GM19467 (cell line): Measurements from ENCODE around the gene PANX3.

Experiments
- ATAC-seq: cut with Tn5 transposase; IDR thresholded peaks from one replicate; pipeline ENCODE4 v1.9.1; 2021; ENCODE audit warnings: mild to moderate bottlenecking, moderate library complexity; ENCODE audit not compliant: unreplicated experiment

Gene PANX3

GRCh38 chr11:124612567-124613246 is 1.5 kb downstream of the PANX3 start:
- no peak for ATAC-seq

DNA sequence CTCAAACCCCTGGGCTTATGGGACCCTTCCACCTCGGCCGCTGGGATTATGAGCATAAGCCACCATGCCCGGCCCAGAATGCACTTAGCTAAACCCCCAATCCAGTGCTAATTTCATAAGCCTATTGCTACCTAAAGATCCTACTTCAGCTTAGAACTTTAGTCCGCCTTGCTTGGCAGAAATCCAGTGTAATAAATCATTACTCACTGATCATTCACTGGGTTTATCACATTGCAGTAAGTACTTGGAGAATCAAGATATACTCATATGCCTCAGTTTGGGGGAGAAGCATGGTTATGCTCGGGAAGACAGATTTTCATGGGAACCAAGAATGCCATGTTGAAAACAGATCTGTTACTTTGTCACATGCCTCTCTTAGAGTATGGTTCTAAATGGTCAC is 7.6 kb downstream of the PANX3 start:
- ATAC-seq = no peak

GRCh38 chr11:124622531-124623451 is 11.6 kb downstream of the PANX3 start, which contains the start of gene TBRG1:
Gene TBRG1, plus strand, starts transcription at chr11:124622864. Its CDS starts 220 bp downstream, at chr11:124623084.
- ATAC-seq = peak; percentile 98

- ATAC-seq = no peak
Observed at GRCh38 chr11:124623861-124624525, 12.8 kb downstream of the PANX3 start.

DNA sequence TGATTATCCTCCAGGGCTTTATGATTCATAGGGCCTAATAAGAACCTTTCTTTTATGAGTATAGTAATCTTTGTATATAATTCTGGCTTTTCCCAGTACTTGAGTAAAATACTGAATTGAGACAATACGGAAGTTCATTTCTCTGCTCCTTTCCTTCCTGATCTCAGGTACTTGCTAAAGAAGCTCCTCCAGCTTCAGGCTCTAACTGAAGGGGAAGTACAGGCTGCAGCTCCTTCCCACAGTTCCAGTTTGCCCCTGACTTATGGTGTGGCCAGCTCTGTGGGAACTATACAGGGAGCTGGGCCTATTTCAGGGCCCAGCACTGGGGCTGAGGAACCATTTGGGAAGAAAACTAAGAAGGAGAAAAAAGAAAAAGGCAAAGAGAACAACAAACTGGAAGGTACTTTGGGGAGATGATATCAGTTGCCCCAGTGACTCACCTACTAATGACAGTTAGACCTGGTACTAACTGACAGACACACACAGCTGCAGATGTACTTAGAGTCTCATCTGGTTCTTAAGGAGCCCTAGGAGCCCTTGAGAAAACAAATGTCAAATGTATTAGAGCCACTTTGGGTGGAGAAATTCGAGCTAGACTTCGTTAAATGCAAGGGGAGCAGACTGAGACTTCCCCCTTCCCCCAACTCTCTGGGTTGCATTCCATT is 14.4 kb downstream of the PANX3 start:
- ATAC-seq = no peak

- ATAC-seq = no peak
Observed at GRCh38 chr11:124627546-124627945, 16.3 kb downstream of the PANX3 start.

- ATAC-seq = no peak
Observed at GRCh38 chr11:124629961-124630360, 18.7 kb downstream of the PANX3 start.

- no peak for ATAC-seq
Observed at GRCh38 chr11:124633355-124633754, 22.1 kb downstream of the PANX3 start.

DNA sequence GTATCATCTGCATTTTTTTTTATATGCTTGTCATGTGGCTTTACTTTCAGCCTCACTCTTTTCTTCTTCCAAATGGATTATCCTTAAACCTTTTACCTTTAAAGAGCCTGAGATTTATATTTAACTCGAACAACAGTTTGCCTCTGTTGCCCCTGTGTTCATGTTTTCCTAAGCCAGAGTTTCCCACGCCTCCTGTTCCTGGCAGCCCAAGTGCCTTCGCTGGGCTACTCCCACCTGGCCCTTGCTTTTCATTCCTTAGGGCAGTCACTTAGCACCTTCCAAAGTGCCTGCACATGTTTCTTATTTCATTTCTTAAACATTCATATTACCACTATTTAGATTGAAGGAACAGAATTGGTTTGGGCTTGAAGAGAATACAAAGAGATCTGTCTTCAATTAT is 24.7 kb downstream of the PANX3 start:
- ATAC-seq = no peak

DNA sequence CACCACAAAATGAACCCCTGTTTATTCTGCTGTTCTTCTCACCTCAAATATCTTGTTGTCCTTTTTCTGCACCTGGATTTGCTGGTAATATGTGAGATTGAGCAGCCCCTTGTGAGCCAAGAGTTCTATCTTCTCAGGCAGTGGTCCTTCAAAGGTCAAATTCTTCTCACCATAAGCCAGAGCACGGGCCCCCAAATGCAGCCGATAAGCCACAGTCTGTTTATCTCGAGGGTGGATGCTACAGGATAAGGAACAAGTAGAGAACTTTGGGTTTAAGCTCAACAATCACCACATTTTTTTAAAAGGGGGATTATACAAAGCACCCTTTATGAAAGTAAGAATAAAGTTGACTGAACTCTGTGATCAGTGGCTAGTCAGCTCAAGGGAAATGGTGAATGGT is 27.3 kb downstream of the PANX3 start:
- ATAC-seq = no peak

DNA sequence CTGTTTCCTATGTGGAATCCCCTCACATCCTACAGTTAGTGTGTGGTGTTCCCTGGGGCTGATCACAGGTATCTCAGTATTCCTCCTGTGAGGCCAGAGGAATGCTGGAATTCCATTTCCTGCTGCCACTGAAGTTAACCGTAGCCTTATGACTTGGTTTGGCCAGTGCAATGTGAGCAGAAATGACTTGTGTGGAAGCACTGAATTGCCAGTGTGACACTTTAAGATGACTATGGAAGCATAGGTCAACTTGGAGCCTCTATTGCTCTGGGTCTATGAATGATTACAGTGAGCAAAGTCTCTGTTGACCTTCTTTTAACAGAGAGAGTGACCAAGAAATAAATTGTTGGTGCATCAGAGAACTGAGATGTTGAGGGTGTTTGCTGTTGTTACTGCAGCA is 28.0 kb downstream of the PANX3 start:
- ATAC-seq = no peak

DNA sequence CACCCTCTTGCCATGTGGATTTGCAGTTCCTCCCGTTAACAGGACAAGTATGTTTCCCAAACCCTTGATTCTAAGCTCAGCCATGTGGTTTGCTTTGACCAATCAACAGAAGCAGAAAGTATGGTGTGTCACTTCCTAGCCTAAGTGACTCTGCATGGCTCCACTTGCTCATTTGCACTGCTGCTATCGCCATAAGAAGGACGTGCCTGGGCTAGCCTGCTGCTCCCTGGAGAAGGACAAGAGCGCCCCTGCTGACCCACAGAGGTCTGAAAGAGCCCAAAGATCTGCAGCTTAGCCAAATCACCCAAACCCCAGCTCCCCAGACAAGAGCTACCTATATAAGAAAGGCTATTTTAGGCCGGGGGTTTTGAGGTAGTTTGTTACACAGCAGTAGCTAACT is 29.4 kb downstream of the PANX3 start:
- no peak for ATAC-seq

DNA sequence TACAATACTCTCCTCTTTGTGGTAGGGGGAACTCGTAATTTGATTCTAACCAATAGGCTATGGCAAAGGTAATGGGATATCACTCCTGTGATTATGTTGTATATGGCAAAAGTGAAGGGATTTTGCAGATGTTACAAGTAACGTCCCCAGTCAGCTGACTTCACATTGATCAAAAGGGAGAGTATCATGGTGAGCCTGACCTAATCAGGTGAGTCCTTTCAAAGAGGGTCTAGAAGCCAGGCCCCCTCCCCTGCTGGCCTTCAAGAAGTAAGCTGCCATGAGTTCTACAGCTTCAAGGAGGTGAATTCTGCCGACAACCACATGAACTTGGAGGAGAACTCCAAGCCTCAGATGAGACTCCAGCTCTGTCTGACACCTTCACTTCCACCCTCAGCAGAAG is 31.4 kb downstream of the PANX3 start:
- no peak for ATAC-seq

GRCh38 chr11:124643042-124643604 is 31.9 kb downstream of the PANX3 start:
- no peak for ATAC-seq

GRCh38 chr11:124643605-124644425 is 32.6 kb downstream of the PANX3 start:
- no peak for ATAC-seq

DNA sequence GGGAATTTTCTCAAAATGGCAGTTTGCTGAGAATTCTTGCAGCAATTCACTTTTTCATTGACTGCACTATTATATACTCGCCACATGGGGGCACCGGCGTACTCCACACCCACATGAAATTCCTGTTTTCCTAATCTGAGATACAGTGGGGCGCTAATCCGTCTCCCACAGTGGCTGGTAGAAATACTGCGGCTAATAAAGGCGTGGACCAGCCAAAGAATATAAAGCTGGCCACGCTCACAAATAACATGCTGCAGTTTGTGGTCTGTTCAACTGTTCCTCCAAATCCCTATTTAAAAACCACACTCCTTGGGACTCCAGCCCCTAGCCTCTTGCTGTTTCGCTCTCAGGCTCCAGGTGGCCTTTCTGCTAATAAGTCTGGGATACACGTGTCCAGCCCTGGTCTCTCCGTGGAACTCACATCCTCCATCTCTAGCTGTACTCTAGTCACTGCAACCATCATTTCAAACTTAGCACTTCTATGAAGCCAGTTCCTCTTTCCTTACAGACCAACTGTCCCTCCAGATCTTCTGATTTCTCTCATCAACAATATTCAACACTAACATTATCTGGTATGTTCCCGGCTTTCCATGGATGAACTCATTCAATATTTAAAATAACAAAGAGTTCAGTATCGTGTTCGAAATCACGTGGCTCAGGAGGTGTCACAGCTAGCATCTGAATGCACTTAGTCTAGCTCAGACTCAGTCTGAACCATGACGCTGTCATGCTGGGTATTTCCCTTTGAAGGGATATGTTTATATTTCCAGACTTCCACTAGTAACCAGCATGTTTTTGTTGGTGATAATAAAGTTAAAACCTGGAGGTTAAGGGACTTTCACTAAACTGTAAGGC is 33.4 kb downstream of the PANX3 start:
- peak; percentile 54 for ATAC-seq

- ATAC-seq = peak; percentile 50
Observed at GRCh38 chr11:124646148-124646547, 34.9 kb downstream of the PANX3 start.

GRCh38 chr11:124648610-124649009 is 37.4 kb downstream of the PANX3 start:
- no peak for ATAC-seq
